Neural progenitor cell (in vitro differentiated cells): ENCODE data around the gene POMGNT2. TPM values are rescaled to one million over a fixed set of nuclear protein-coding genes. Genes with fewer than 3 reads are reported as not detected.

Experiments
- DNase-seq: peaks from one replicate; pipeline ENCODE4 v3.0.0-alpha.2; 2016; ENCODE audit warnings: low spot score
- H2AFZ ChIP-seq: fragments of 200-600 bp; sonication (generic); replicated peaks from 2 replicates; pipeline ENCODE4 v1.6.1; 2016; ENCODE audit warnings: antibody characterized with exemption
- H3F3A ChIP-seq: fragments of 200-600 bp; sonication (generic); 2 replicates; pipeline ENCODE4 v1.6.1; 2016; ENCODE audit warnings: antibody characterized with exemption, low read depth
- H3K27ac ChIP-seq: fragments of 200-600 bp; sonication (generic); 2 replicates; pipeline ENCODE4 v1.5.1; 2016; ENCODE audit warnings: mild to moderate bottlenecking
- H3K27me3 ChIP-seq: fragments of 200-600 bp; sonication (generic); 2 replicates; pipeline ENCODE4 v1.6.1; 2016; ENCODE audit warnings: mild to moderate bottlenecking, moderate library complexity
- H3K36me3 ChIP-seq: fragments of 200-600 bp; sonication (generic); 2 replicates; pipeline ENCODE4 v1.5.1; 2016
- H3K4me1 ChIP-seq: fragments of 200-600 bp; sonication (generic); 2 replicates; pipeline ENCODE4 v1.6.1; 2016; ENCODE audit warnings: mixed run types
- H3K4me2 ChIP-seq: fragments of 200-600 bp; sonication (generic); 2 replicates; pipeline ENCODE4 v1.6.1; 2016
- H3K4me3 ChIP-seq: fragments of 200-600 bp; sonication (generic); 2 replicates; pipeline ENCODE4 v1.5.1; 2016
- H3K79me2 ChIP-seq: fragments of 200-600 bp; sonication (generic); 2 replicates; pipeline ENCODE4 v1.6.1; 2016; ENCODE audit warnings: low read depth
- H3K9ac ChIP-seq: fragments of 200-600 bp; sonication (generic); 2 replicates; pipeline ENCODE4 v1.6.1; 2016
- H3K9me3 ChIP-seq: fragments of 200-600 bp; sonication (generic); 2 replicates; pipeline ENCODE4 v1.5.1; 2016; ENCODE audit warnings: low read depth
- H4K20me1 ChIP-seq: fragments of 200-600 bp; sonication (generic); 2 replicates; pipeline ENCODE4 v1.6.1; 2016; ENCODE audit warnings: low read depth
- H3K27ac Mint-ChIP-seq: 3 replicates; pipeline ENCODE4 v1.8.0; 2021; ENCODE audit warnings: mixed read lengths
- H3K27me3 Mint-ChIP-seq: 2 replicates; pipeline ENCODE4 v1.8.0; 2022; ENCODE audit warnings: low read depth, mild to moderate bottlenecking, inconsistent platforms, moderate library complexity, mixed read lengths; ENCODE audit not compliant: insufficient read depth
- H3K36me3 Mint-ChIP-seq: 3 replicates; pipeline ENCODE4 v1.8.0; 2021; ENCODE audit warnings: mixed read lengths
- H3K4me1 Mint-ChIP-seq: 3 replicates; pipeline ENCODE4 v1.8.0; 2021; ENCODE audit warnings: mixed read lengths
- H3K4me3 Mint-ChIP-seq: 3 replicates; pipeline ENCODE4 v1.8.0; 2021; ENCODE audit warnings: mild to moderate bottlenecking, moderate library complexity, mixed read lengths
- H3K9me3 Mint-ChIP-seq: 3 replicates; pipeline ENCODE4 v1.8.0; 2020; ENCODE audit warnings: mixed read lengths
- CTCF ChIP-seq: fragments of 200-600 bp; sonication (generic); IDR thresholded peaks from 2 replicates; pipeline ENCODE4 v1.5.1; 2017; ENCODE audit warnings: antibody characterized with exemption, mild to moderate bottlenecking
- EZH2 ChIP-seq: fragments of 200-600 bp; sonication (generic); IDR thresholded peaks from 2 replicates; pipeline ENCODE4 v1.6.1; 2017; ENCODE audit warnings: antibody characterized with exemption, mild to moderate bottlenecking, moderate library complexity
- EZH2phosphoT487 ChIP-seq: fragments of 200-600 bp; sonication (generic); IDR thresholded peaks from 2 replicates; pipeline ENCODE4 v1.6.1; 2017; ENCODE audit warnings: antibody characterized with exemption
- total RNA-seq: library from RNA; depleted of rRNA; stranded (reverse); fragments of >200 nt; gene quantifications from 2 replicates; pipeline ENCODE4 v1.2.3, GENCODE V29; 2015; ENCODE audit warnings: low replicate concordance

The POMGNT2 gene
- total RNA-seq, 1 donor from 2014 or later = 13.2 TPM

GRCh38 chr3:43123895-43124294 is 18.0 kb upstream of the POMGNT2 start:
- Histone ChIP-seq H3F3A (no peaks in the 10 kb centered on the region), H3K4me2 (no peak overlapping the region), H3K27ac (no peak overlapping the region), H3K4me3 (no peak overlapping the region), H3K9me3 (no peaks in the 10 kb centered on the region), H3K9ac (no peak overlapping the region), H3K4me1 (no peaks in the 10 kb centered on the region), H3K36me3 (no peaks in the 10 kb centered on the region), H3K79me2 (no peaks in the 10 kb centered on the region), H4K20me1 (no peaks in the 10 kb centered on the region), H2AFZ (no peak overlapping the region), H3K27me3 (no peaks in the 10 kb centered on the region)
- peaks cover 9% of the 10 kb centered on the region for H3K9me3 Mint-ChIP-seq
- no peak for TF ChIP-seq EZH2phosphoT487
- no peak for TF ChIP-seq CTCF
- TF ChIP-seq EZH2 = no peak
- H3K27me3 Mint-ChIP-seq = peaks cover 2% of the 10 kb centered on the region
- H3K27ac Mint-ChIP-seq = no peak overlapping the region
- no peak overlapping the region for H3K4me3 Mint-ChIP-seq
- DNase-seq = no peak
- no peaks in the 10 kb centered on the region for H3K36me3 Mint-ChIP-seq
- no peaks in the 10 kb centered on the region for H3K4me1 Mint-ChIP-seq

- no peaks in the 10 kb centered on the region for H4K20me1 ChIP-seq
- no peak overlapping the region for H2AFZ ChIP-seq
- H3K9me3 ChIP-seq = no peaks in the 10 kb centered on the region
- no peak overlapping the region for H3K27ac Mint-ChIP-seq
- H3K4me3 Mint-ChIP-seq = no peak overlapping the region
- H3K4me1 ChIP-seq = no peaks in the 10 kb centered on the region
- no peaks in the 10 kb centered on the region for H3K36me3 Mint-ChIP-seq
- no peaks in the 10 kb centered on the region for H3K27me3 ChIP-seq
- H3K9ac ChIP-seq = no peak overlapping the region
- H3K4me2 ChIP-seq = no peak overlapping the region
- H3K27ac ChIP-seq = no peak overlapping the region
- no peaks in the 10 kb centered on the region for H3K79me2 ChIP-seq
- no peaks in the 10 kb centered on the region for H3F3A ChIP-seq
- no peak for DNase-seq
- TF ChIP-seq EZH2phosphoT487 (no peak), CTCF (no peak), EZH2 (no peak)
- H3K4me3 ChIP-seq = no peak overlapping the region
- no peaks in the 10 kb centered on the region for H3K36me3 ChIP-seq
- H3K27me3 Mint-ChIP-seq = peaks cover 4% of the 10 kb centered on the region
- H3K9me3 Mint-ChIP-seq = peaks cover 9% of the 10 kb centered on the region
- H3K4me1 Mint-ChIP-seq = no peaks in the 10 kb centered on the region
Measured at GRCh38 chr3:43120937-43121336, 15.1 kb upstream of the POMGNT2 start.

GRCh38 chr3:43117257-43117656 is 11.4 kb upstream of the POMGNT2 start:
- H3K9ac ChIP-seq = no peak overlapping the region
- H3K9me3 ChIP-seq = no peaks in the 10 kb centered on the region
- H3K4me3 Mint-ChIP-seq = no peak overlapping the region
- TF ChIP-seq CTCF (no peak), EZH2 (no peak), EZH2phosphoT487 (no peak)
- no peaks in the 10 kb centered on the region for H3K9me3 Mint-ChIP-seq
- H3K4me2 ChIP-seq = no peak overlapping the region
- no peak overlapping the region for H3K27ac ChIP-seq
- peaks cover 4% of the 10 kb centered on the region for H3K4me1 ChIP-seq
- no peaks in the 10 kb centered on the region for H3K4me1 Mint-ChIP-seq
- no peaks in the 10 kb centered on the region for H3F3A ChIP-seq
- no peak for DNase-seq
- no peaks in the 10 kb centered on the region for H4K20me1 ChIP-seq
- H3K36me3 Mint-ChIP-seq = no peaks in the 10 kb centered on the region
- no peaks in the 10 kb centered on the region for H3K36me3 ChIP-seq
- H2AFZ ChIP-seq = no peak overlapping the region
- no peak overlapping the region for H3K27ac Mint-ChIP-seq
- no peaks in the 10 kb centered on the region for H3K79me2 ChIP-seq
- no peak overlapping the region for H3K4me3 ChIP-seq
- peaks cover 2% of the 10 kb centered on the region for H3K27me3 Mint-ChIP-seq
- H3K27me3 ChIP-seq = no peaks in the 10 kb centered on the region

- no peak overlapping the region for H3K4me3 ChIP-seq
- H3K36me3 Mint-ChIP-seq = no peaks in the 10 kb centered on the region
- no peaks in the 10 kb centered on the region for H4K20me1 ChIP-seq
- no peaks in the 10 kb centered on the region for H3K27me3 ChIP-seq
- no peaks in the 10 kb centered on the region for H3K9me3 ChIP-seq
- H3K27ac Mint-ChIP-seq = no peak overlapping the region
- H3K4me2 ChIP-seq = no peak overlapping the region
- H3K79me2 ChIP-seq = no peaks in the 10 kb centered on the region
- H2AFZ ChIP-seq = no peak overlapping the region
- H3K27ac ChIP-seq = no peak overlapping the region
- H3K4me1 Mint-ChIP-seq = no peaks in the 10 kb centered on the region
- DNase-seq = no peak
- H3K9ac ChIP-seq = no peak overlapping the region
- H3K36me3 ChIP-seq = no peaks in the 10 kb centered on the region
- H3K4me3 Mint-ChIP-seq = no peak overlapping the region
- no peaks in the 10 kb centered on the region for H3K9me3 Mint-ChIP-seq
- peaks cover 4% of the 10 kb centered on the region for H3K4me1 ChIP-seq
- peaks cover 3% of the 10 kb centered on the region for H3K27me3 Mint-ChIP-seq
- no peaks in the 10 kb centered on the region for H3F3A ChIP-seq
- TF ChIP-seq CTCF = no peak
- TF ChIP-seq EZH2 = no peak
- TF ChIP-seq EZH2phosphoT487 = no peak
Measured at GRCh38 chr3:43113671-43114070, 7.8 kb upstream of the POMGNT2 start.
